HTERT RPE-1 (cell line): ENCODE measurements around the gene CYTH3.

Experiments
- in situ Hi-C: fragments of 300-500 bp; cut with MboI; formaldehyde crosslinking; loops from 4 replicates; pipeline ENCODE4 v1.14.3; 2020; ENCODE audit warnings: low sequenced_read_pairs

Gene CYTH3

GRCh38 chr7:6168477-6168868, 104.0 kb downstream of the CYTH3 start:
- in situ Hi-C loops = no loop called here

GRCh38 chr7:6167587-6168476, 104.6 kb downstream of the CYTH3 start:
- in situ Hi-C loops = no loop called here

GRCh38 chr7:6167004-6167551, 105.3 kb downstream of the CYTH3 start:
- in situ Hi-C loops = no loop called here

- in situ Hi-C loops = no loop called here
These were observed 106.0 kb downstream of the CYTH3 start for GRCh38 chr7:6166443-6166891.

GRCh38 chr7:6165521-6166320, 106.7 kb downstream of the CYTH3 start:
- in situ Hi-C loops = no loop called here

- in situ Hi-C loops = no loop called here
These were observed 107.3 kb downstream of the CYTH3 start for GRCh38 chr7:6165075-6165474.

GRCh38 chr7:6164491-6164890, 107.9 kb downstream of the CYTH3 start:
- in situ Hi-C loops = no loop called here

GRCh38 chr7:6164010-6164409, 108.4 kb downstream of the CYTH3 start:
- in situ Hi-C loops = no loop called here

GRCh38 chr7:6163402-6163801, 109.0 kb downstream of the CYTH3 start:
- in situ Hi-C loops = no loop called here

- in situ Hi-C loops = no loop called here
These were observed 109.6 kb downstream of the CYTH3 start for GRCh38 chr7:6162650-6163366.

GRCh38 chr7:6162331-6162620, 110.1 kb downstream of the CYTH3 start:
- in situ Hi-C loops = no loop called here

- in situ Hi-C loops = no loop called here
These were observed 110.7 kb downstream of the CYTH3 start for GRCh38 chr7:6161463-6162330.

GRCh38 chr7:6160191-6160623, 112.2 kb downstream of the CYTH3 start:
- in situ Hi-C loops = no loop called here

GRCh38 chr7:6159524-6160031, 112.8 kb downstream of the CYTH3 start:
- in situ Hi-C loops = no loop called here

- in situ Hi-C loops = no loop called here
These were observed 113.3 kb downstream of the CYTH3 start for GRCh38 chr7:6159097-6159483.

GRCh38 chr7:6158424-6159096, 113.9 kb downstream of the CYTH3 start:
- in situ Hi-C loops = no loop called here

GRCh38 chr7:6157685-6158423, 114.6 kb downstream of the CYTH3 start:
- in situ Hi-C loops = no loop called here

GRCh38 chr7:6156734-6157133, 115.7 kb downstream of the CYTH3 start:
- in situ Hi-C loops = no loop called here

GRCh38 chr7:6155596-6155995, 116.8 kb downstream of the CYTH3 start:
- in situ Hi-C loops = no loop called here
